ENCODE measurements around the gene LIN9. TPM values are rescaled to one million over a fixed set of nuclear protein-coding genes. Genes with fewer than 3 reads are reported as not detected.

Gene LIN9
- total RNA-seq, 1 donor from 2014 or later = 0.43 TPM

- TF ChIP-seq CTCF (IDR thresholded peaks at IDR 0.05) = no peak
- intact Hi-C loops (cut with DNase I) = no loop called here
- no peaks in the 10 kb centered on the region for H3K27me3 ChIP-seq
- no peaks in the 10 kb centered on the region for H3K9me3 ChIP-seq
- no peaks in the 10 kb centered on the region for H3K36me3 ChIP-seq
- no peak overlapping the region for H3K4me3 ChIP-seq
- peaks cover 0 to 9% of the 10 kb centered on the region in 2 donors for H3K4me1 ChIP-seq
- H3K27ac ChIP-seq = no peak overlapping the region
- no peak for DNase-seq (ENCODE audit: low spot score in 2 of 2)
These were observed 42.7 kb upstream of the LIN9 start for GRCh38 chr1:226351709-226352108.

GRCh38 chr1:226350519-226350865, 41.5 kb upstream of the LIN9 start:
- H3K4me3 ChIP-seq = no peak overlapping the region
- intact Hi-C loops (cut with DNase I) = no loop called here
- no peak overlapping the region for H3K27ac ChIP-seq
- no peak for TF ChIP-seq CTCF (IDR thresholded peaks at IDR 0.05)
- no peaks in the 10 kb centered on the region for H3K9me3 ChIP-seq
- H3K36me3 ChIP-seq = no peaks in the 10 kb centered on the region
- no peak for DNase-seq (ENCODE audit: low spot score in 2 of 2)
- no peaks in the 10 kb centered on the region for H3K27me3 ChIP-seq
- H3K4me1 ChIP-seq = no peaks in the 10 kb centered on the region

GRCh38 chr1:226349801-226350518, 41.0 kb upstream of the LIN9 start:
- DNase-seq (ENCODE audit: low spot score in 2 of 2) = no peak
- Histone ChIP-seq H3K9me3 (no peaks in the 10 kb centered on the region), H3K4me1 (no peaks in the 10 kb centered on the region), H3K27ac (no peak overlapping the region), H3K4me3 (no peak overlapping the region), H3K27me3 (no peaks in the 10 kb centered on the region), H3K36me3 (no peaks in the 10 kb centered on the region)
- TF ChIP-seq CTCF (IDR thresholded peaks at IDR 0.05) = no peak
- intact Hi-C loops (cut with DNase I) = no loop called here

- H3K27ac ChIP-seq = no peak overlapping the region
- H3K36me3 ChIP-seq = no peaks in the 10 kb centered on the region
- no peaks in the 10 kb centered on the region for H3K4me1 ChIP-seq
- no peak for DNase-seq (ENCODE audit: low spot score in 2 of 2)
- no peak overlapping the region for H3K4me3 ChIP-seq
- TF ChIP-seq CTCF (IDR thresholded peaks at IDR 0.05) = no peak
- intact Hi-C loops (cut with DNase I) = no loop called here
- no peaks in the 10 kb centered on the region for H3K9me3 ChIP-seq
- H3K27me3 ChIP-seq = no peaks in the 10 kb centered on the region
These were observed 40.1 kb upstream of the LIN9 start for GRCh38 chr1:226349081-226349480.

- DNase-seq (ENCODE audit: low spot score in 2 of 2) = no peak
- TF ChIP-seq CTCF (IDR thresholded peaks at IDR 0.05) = no peak
- intact Hi-C loops (cut with DNase I) = no loop called here
- H3K27ac ChIP-seq = no peak overlapping the region
- no peaks in the 10 kb centered on the region for H3K36me3 ChIP-seq
- no peaks in the 10 kb centered on the region for H3K4me1 ChIP-seq
- H3K9me3 ChIP-seq = no peaks in the 10 kb centered on the region
- no peak overlapping the region for H3K4me3 ChIP-seq
- no peaks in the 10 kb centered on the region for H3K27me3 ChIP-seq
These were observed 35.7 kb upstream of the LIN9 start for GRCh38 chr1:226344441-226345259.
